ENCODE results near the gene CAMTA1. TPM values are rescaled to one million over a fixed set of nuclear protein-coding genes. Genes with fewer than 3 reads are reported as not detected.

The CAMTA1 gene
- total RNA-seq, 1 donor from 2014 or later: 47.9 TPM

GRCh38 chr1:7105269-7105668 lies 320.0 kb downstream of the CAMTA1 start:
- ATAC-seq (no peak), DNase-seq (no peak)
- Histone ChIP-seq H3K27ac (no peak overlapping the region), H3K9me3 (no peaks in the 10 kb centered on the region), H3K36me3 (no peaks in the 10 kb centered on the region), H3K4me3 (no peak overlapping the region), H3K4me1 (no peaks in the 10 kb centered on the region), H3K27me3 (ENCODE audit: low read depth) (peaks cover 11% of the 10 kb centered on the region)
- no peak for TF ChIP-seq CTCF (IDR thresholded peaks at IDR 0.05)
- intact Hi-C loops (cut with DNase I): no loop called here

DNA sequence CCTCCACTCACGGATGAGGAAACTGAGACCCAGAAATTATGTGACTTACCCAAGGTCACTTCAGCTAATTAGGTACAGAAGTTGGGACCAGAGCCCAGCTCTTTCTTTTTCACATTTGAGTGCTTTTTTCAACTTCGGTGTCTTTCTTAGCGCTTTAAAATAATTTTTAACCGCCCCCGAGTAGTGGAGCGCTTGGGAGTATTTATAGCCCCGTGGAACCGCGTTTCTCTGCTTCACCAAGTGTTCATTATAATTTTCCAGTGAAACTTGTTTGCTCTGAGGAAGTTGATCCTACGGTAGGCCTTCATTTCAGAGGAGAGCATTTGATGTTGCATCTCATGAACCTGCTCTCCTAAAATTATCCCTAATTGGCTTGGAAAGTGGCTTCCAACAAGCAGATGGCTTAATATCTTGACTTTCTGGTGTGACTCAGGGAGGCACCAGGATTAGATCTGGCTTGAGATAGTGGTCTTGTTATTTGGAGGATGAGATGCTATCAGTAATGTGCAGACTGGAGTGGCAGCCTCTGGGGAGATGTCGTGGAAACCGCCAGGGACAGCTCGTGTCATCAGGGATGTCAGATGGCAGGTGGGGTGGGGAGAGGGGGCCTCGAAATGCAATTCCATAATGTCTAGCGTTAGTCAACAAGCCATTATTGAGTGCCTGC lies 321.3 kb downstream of the CAMTA1 start:
- H3K4me1 ChIP-seq: no peaks in the 10 kb centered on the region
- no peak for ATAC-seq
- intact Hi-C loops (cut with DNase I): no loop called here

DNA sequence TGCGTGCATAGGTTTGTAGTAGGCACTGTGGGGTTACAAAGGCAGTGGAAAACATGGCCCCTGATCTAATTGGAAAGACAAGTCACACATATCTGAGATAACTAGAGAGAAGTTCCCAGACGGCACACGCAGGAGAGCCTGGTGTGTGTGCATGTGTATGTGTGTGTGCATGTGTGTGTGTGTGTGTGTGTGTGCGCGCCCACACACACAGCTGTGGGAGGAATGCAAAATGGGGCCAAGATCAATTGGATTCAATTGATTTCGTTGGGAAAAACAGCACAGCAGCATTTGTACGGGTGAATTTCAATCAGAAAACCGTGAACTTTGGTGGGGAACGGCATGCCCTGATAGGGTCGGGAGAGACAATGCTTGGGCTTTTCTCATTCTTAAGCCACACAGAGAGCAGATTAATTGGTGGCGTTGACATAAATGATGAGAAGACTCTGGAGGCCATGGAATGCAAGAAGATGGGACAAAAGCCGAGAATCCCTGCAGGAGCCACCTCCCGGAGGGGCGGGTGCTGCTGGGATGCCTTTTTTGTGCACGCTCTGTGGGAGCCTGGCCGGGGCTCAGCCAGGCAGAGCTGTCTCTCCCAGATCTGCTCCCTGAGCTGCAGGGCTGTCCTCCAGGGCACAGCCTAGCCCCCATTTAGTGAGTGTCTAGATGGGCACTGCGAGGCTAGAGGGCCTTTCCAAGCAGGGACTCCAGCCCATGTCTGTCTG lies 322.0 kb downstream of the CAMTA1 start:
- DNase-seq (no peak), ATAC-seq (no peak)
- Histone ChIP-seq H3K4me3 (no peak overlapping the region), H3K27ac (no peak overlapping the region), H3K4me1 (no peaks in the 10 kb centered on the region), H3K27me3 (ENCODE audit: low read depth) (peaks cover 9% of the 10 kb centered on the region), H3K9me3 (no peaks in the 10 kb centered on the region), H3K36me3 (no peaks in the 10 kb centered on the region)
- TF ChIP-seq CTCF (IDR thresholded peaks at IDR 0.05): no peak
- intact Hi-C loops (cut with DNase I): no loop called here

More for the DNA sequence above, 321.3 kb downstream of the CAMTA1 start:
- TF ChIP-seq CTCF (IDR thresholded peaks at IDR 0.05): no peak
- H3K27ac ChIP-seq: no peak overlapping the region
- DNase-seq: no peak
- no peaks in the 10 kb centered on the region for H3K9me3 ChIP-seq
- no peaks in the 10 kb centered on the region for H3K36me3 ChIP-seq
- peaks cover 9% of the 10 kb centered on the region for H3K27me3 ChIP-seq (ENCODE audit: low read depth)
- no peak overlapping the region for H3K4me3 ChIP-seq

GRCh38 chr1:7108251-7108650 lies 323.0 kb downstream of the CAMTA1 start:
- Histone ChIP-seq H3K27me3 (ENCODE audit: low read depth) (peaks cover 9% of the 10 kb centered on the region), H3K36me3 (no peaks in the 10 kb centered on the region), H3K4me3 (no peak overlapping the region), H3K9me3 (no peaks in the 10 kb centered on the region), H3K27ac (no peak overlapping the region), H3K4me1 (no peaks in the 10 kb centered on the region)
- no peak for DNase-seq
- TF ChIP-seq CTCF (IDR thresholded peaks at IDR 0.05): no peak
- no peak for ATAC-seq
- intact Hi-C loops (cut with DNase I): no loop called here

DNA sequence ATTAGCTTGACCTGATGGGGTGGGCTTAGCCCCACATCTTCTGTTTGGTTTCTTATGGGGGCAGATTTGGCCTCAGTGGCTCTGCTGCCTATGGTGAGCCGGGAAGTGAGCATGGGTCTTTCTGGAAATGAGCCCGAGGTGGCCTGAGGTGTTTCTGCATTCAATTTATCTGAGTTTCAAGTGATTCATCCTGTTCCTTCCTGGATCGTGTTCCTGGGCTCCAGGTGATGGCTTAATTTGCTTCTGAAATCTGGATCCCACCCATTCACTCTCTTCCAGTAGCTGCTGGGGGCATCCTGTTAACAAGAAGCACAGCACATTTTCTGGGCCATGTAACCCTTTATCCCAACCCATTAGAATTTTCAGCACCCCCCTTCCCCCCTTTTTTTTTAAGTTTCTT lies 324.6 kb downstream of the CAMTA1 start:
- no peak for TF ChIP-seq CTCF (IDR thresholded peaks at IDR 0.05)
- ATAC-seq: no peak
- H3K4me3 ChIP-seq: no peak overlapping the region

More for the DNA sequence above, 324.6 kb downstream of the CAMTA1 start:
- no peaks in the 10 kb centered on the region for H3K36me3 ChIP-seq
- H3K4me1 ChIP-seq: no peaks in the 10 kb centered on the region
- H3K27ac ChIP-seq: no peak overlapping the region
- H3K27me3 ChIP-seq (ENCODE audit: low read depth): peaks cover 9% of the 10 kb centered on the region
- no peaks in the 10 kb centered on the region for H3K9me3 ChIP-seq
- no peak for DNase-seq
- intact Hi-C loops (cut with DNase I): no loop called here

All from lower lobe of right lung (tissue), 2 donors.